HuH-7.5 (cell line): ENCODE results near the gene SLC10A2.

Experiments used
- DNase-seq: peaks from one replicate; pipeline ENCODE4 v3.0.0; 2011; ENCODE audit warnings: low spot score

Gene SLC10A2

GRCh38 chr13:103046676-103047075, 19.5 kb downstream of the SLC10A2 start:
- no peak for DNase-seq

GRCh38 chr13:103044056-103044455, 22.2 kb downstream of the SLC10A2 start:
- DNase-seq: no peak

GRCh38 chr13:103040006-103040405, 26.2 kb downstream of the SLC10A2 start:
- DNase-seq: no peak

- no peak for DNase-seq
These were observed 27.0 kb downstream of the SLC10A2 start for GRCh38 chr13:103039183-103039582.

GRCh38 chr13:103036268-103036667, 29.9 kb downstream of the SLC10A2 start:
- no peak for DNase-seq

GRCh38 chr13:103033999-103034398, 32.2 kb downstream of the SLC10A2 start:
- DNase-seq: no peak

- no peak for DNase-seq
These were observed 34.8 kb downstream of the SLC10A2 start for GRCh38 chr13:103031332-103031873.

GRCh38 chr13:103030776-103031175, 35.4 kb downstream of the SLC10A2 start:
- no peak for DNase-seq

GRCh38 chr13:103029798-103030197, 36.4 kb downstream of the SLC10A2 start:
- no peak for DNase-seq

GRCh38 chr13:103022336-103022735, 43.9 kb downstream of the SLC10A2 start:
- DNase-seq: no peak

- DNase-seq: no peak
These were observed 47.7 kb downstream of the SLC10A2 start for GRCh38 chr13:103018556-103018955.

- no peak for DNase-seq
These were observed 53.6 kb downstream of the SLC10A2 start for GRCh38 chr13:103012646-103013045.

- no peak for DNase-seq
These were observed 57.0 kb downstream of the SLC10A2 start for GRCh38 chr13:103009051-103009840.

- no peak for DNase-seq
These were observed 58.8 kb downstream of the SLC10A2 start for GRCh38 chr13:103007427-103007762.

GRCh38 chr13:103006641-103007426, 59.4 kb downstream of the SLC10A2 start:
- no peak for DNase-seq

- DNase-seq: no peak
These were observed 61.4 kb downstream of the SLC10A2 start for GRCh38 chr13:103004661-103005345.

GRCh38 chr13:103003631-103004030, 62.6 kb downstream of the SLC10A2 start:
- no peak for DNase-seq

GRCh38 chr13:103002279-103002678, 63.9 kb downstream of the SLC10A2 start:
- no peak for DNase-seq

GRCh38 chr13:103000157-103000556, 66.1 kb downstream of the SLC10A2 start:
- DNase-seq: no peak

- DNase-seq: no peak
These were observed 66.7 kb downstream of the SLC10A2 start for GRCh38 chr13:102999499-102999898.
